ENCODE results near the gene LTBP3. TPM values are rescaled to one million over a fixed set of nuclear protein-coding genes. Genes with fewer than 3 reads are reported as not detected.

LTBP3 gene
- total and polyA plus RNA-seq, 2 of the 13 experiments (the other 11 are each of a cell fraction or from before 2014, with no cell fraction given) = 12.2 to 68.1 TPM

GRCh38 chr11:65551572-65552387 lies 6.4 kb downstream of the LTBP3 start (continued):
- TF ChIP-seq, protein P1, sequence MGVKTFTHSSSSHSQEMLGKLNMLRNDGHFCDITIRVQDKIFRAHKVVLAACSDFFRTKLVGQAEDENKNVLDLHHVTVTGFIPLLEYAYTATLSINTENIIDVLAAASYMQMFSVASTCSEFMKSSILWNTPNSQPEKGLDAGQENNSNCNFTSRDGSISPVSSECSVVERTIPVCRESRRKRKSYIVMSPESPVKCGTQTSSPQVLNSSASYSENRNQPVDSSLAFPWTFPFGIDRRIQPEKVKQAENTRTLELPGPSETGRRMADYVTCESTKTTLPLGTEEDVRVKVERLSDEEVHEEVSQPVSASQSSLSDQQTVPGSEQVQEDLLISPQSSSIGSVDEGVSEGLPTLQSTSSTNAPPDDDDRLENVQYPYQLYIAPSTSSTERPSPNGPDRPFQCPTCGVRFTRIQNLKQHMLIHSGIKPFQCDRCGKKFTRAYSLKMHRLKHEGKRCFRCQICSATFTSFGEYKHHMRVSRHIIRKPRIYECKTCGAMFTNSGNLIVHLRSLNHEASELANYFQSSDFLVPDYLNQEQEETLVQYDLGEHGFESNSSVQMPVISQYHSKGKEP (CRISPR knock-in tag; IDR thresholded peaks at IDR 0.05) = no peak
- TF ChIP-seq HOXA3 (CRISPR knock-in tag; IDR thresholded peaks at IDR 0.05) (peak; percentile 74), SKI (IDR thresholded peaks at IDR 0.05; ENCODE audit: partially characterized antibody) (peak; percentile 50), KLF11 (CRISPR knock-in tag; IDR thresholded peaks at IDR 0.05) (no peak), NCOR1 (IDR thresholded peaks at IDR 0.05; ENCODE audit: borderline replicate concordance, low read length) (peak; percentile 83), MXI1 (IDR thresholded peaks at IDR 0.05; ENCODE audit: borderline replicate concordance, low read depth, low read length) (peak; percentile 66; the same call in 1 of the 3 replicates), ZNF205 (CRISPR knock-in tag; IDR thresholded peaks at IDR 0.05) (0 out of 2 replicates have a peak, but pooled peaks have one; percentile 33), NFKB2 (CRISPR knock-in tag; IDR thresholded peaks at IDR 0.05; ENCODE audit: borderline replicate concordance) (0 out of 2 replicates have a peak, but pooled peaks have one; percentile 31), CHD4 (IDR thresholded peaks at IDR 0.05; ENCODE audit: borderline replicate concordance, low read length) (peak; percentile 29; the same call in 1 of the 2 replicates), IRF9 (CRISPR knock-in tag; IDR thresholded peaks at IDR 0.05; ENCODE audit: borderline replicate concordance) (0 out of 2 replicates have a peak, but pooled peaks have one; percentile 17), SALL1 (CRISPR knock-in tag; IDR thresholded peaks at IDR 0.05) (peak; percentile 53; the same call in 1 of the 2 replicates), ZFX (CRISPR knock-in tag; IDR thresholded peaks at IDR 0.05; ENCODE audit: low read depth) (peak; percentile 67), ZSCAN12 (CRISPR knock-in tag; IDR thresholded peaks at IDR 0.05) (no peak), NR2F2 (IDR thresholded peaks at IDR 0.05; ENCODE audit: borderline replicate concordance, low read depth) (peak; percentile 100), FOXK1 (CRISPR knock-in tag; IDR thresholded peaks at IDR 0.05; ENCODE audit: borderline replicate concordance, low read depth) (peak; percentile 44; the same call in 1 of the 2 replicates), CTCF (CRISPR knock-in tag; IDR thresholded peaks at IDR 0.05) (peak; percentile 83), GATAD1 (CRISPR knock-in tag; IDR thresholded peaks at IDR 0.05) (0 out of 2 replicates have a peak, but pooled peaks have one; percentile 34), REXO4 (CRISPR knock-in tag; IDR thresholded peaks at IDR 0.05; ENCODE audit: borderline replicate concordance) (0 out of 2 replicates have a peak, but pooled peaks have one; percentile 10), SAP130 (CRISPR knock-in tag; IDR thresholded peaks at IDR 0.05; ENCODE audit: low read depth) (peak; percentile 63)
- TF ChIP-seq, protein P2, sequence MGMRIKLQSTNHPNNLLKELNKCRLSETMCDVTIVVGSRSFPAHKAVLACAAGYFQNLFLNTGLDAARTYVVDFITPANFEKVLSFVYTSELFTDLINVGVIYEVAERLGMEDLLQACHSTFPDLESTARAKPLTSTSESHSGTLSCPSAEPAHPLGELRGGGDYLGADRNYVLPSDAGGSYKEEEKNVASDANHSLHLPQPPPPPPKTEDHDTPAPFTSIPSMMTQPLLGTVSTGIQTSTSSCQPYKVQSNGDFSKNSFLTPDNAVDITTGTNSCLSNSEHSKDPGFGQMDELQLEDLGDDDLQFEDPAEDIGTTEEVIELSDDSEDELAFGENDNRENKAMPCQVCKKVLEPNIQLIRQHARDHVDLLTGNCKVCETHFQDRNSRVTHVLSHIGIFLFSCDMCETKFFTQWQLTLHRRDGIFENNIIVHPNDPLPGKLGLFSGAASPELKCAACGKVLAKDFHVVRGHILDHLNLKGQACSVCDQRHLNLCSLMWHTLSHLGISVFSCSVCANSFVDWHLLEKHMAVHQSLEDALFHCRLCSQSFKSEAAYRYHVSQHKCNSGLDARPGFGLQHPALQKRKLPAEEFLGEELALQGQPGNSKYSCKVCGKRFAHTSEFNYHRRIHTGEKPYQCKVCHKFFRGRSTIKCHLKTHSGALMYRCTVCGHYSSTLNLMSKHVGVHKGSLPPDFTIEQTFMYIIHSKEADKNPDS (CRISPR knock-in tag; IDR thresholded peaks at IDR 0.05) = 0 out of 2 replicates have a peak, but pooled peaks have one; percentile 13
- TF ChIP-seq, protein P3, sequence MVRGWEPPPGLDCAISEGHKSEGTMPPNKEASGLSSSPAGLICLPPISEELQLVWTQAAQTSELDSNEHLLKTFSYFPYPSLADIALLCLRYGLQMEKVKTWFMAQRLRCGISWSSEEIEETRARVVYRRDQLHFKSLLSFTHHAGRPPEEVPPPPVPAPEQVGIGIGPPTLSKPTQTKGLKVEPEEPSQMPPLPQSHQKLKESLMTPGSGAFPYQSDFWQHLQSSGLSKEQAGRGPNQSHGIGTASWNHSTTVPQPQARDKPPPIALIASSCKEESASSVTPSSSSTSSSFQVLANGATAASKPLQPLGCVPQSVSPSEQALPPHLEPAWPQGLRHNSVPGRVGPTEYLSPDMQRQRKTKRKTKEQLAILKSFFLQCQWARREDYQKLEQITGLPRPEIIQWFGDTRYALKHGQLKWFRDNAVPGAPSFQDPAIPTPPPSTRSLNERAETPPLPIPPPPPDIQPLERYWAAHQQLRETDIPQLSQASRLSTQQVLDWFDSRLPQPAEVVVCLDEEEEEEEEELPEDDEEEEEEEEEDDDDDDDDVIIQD (CRISPR knock-in tag; IDR thresholded peaks at IDR 0.05; ENCODE audit: low read depth) = 0 out of 2 replicates have a peak, but pooled peaks have one; percentile 32
